Measurements from ENCODE around the gene PDILT.

- TF ChIP-seq, protein P1, sequence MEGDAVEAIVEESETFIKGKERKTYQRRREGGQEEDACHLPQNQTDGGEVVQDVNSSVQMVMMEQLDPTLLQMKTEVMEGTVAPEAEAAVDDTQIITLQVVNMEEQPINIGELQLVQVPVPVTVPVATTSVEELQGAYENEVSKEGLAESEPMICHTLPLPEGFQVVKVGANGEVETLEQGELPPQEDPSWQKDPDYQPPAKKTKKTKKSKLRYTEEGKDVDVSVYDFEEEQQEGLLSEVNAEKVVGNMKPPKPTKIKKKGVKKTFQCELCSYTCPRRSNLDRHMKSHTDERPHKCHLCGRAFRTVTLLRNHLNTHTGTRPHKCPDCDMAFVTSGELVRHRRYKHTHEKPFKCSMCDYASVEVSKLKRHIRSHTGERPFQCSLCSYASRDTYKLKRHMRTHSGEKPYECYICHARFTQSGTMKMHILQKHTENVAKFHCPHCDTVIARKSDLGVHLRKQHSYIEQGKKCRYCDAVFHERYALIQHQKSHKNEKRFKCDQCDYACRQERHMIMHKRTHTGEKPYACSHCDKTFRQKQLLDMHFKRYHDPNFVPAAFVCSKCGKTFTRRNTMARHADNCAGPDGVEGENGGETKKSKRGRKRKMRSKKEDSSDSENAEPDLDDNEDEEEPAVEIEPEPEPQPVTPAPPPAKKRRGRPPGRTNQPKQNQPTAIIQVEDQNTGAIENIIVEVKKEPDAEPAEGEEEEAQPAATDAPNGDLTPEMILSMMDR (conservative IDR thresholded peaks at IDR 0.05; ENCODE audit: low read depth, low read length), result no peak
- TF ChIP-seq EZH2 (IDR thresholded peaks at IDR 0.05; ENCODE audit: low read length, unreplicated experiment) (no peak), EZH2phosphoT487 (IDR thresholded peaks at IDR 0.05; ENCODE audit: borderline replicate concordance, low read length) (no peak)
Observed at GRCh38 chr16:20320592-20320991, 83.9 kb downstream of the PDILT start.
